Nephron progenitor cell (in vitro differentiated cells): ENCODE data around the gene PSMA6.

Source experiments
- DNase-seq: peaks from one replicate; pipeline ENCODE4 v3.0.0; 2021
- H3K27ac Mint-ChIP-seq: 2 replicates; pipeline ENCODE4 v1.8.0; 2021; ENCODE audit warnings: mild to moderate bottlenecking, moderate library complexity, mixed read lengths
- H3K27me3 Mint-ChIP-seq: 2 replicates; pipeline ENCODE4 v1.8.0; 2021; ENCODE audit warnings: mild to moderate bottlenecking, low read depth, mixed read lengths; ENCODE audit not compliant: poor library complexity
- H3K36me3 Mint-ChIP-seq: 2 replicates; pipeline ENCODE4 v1.8.0; 2021; ENCODE audit warnings: low read depth, mixed read lengths
- H3K4me1 Mint-ChIP-seq: 2 replicates; pipeline ENCODE4 v1.8.0; 2021; ENCODE audit warnings: mixed read lengths
- H3K4me3 Mint-ChIP-seq: 2 replicates; pipeline ENCODE4 v1.8.0; 2021; ENCODE audit warnings: mild to moderate bottlenecking, moderate library complexity, mixed read lengths
- H3K9me3 Mint-ChIP-seq: 2 replicates; pipeline ENCODE4 v1.8.0; 2021; ENCODE audit warnings: mild to moderate bottlenecking, moderate library complexity, mixed read lengths
- TF ChIP-seq, protein P1 (sequence below): fragments of 200-600 bp; sonication (generic); IDR thresholded peaks from 2 replicates; pipeline ENCODE4 v1.5.0; 2021; ENCODE audit warnings: antibody characterized with exemption

Gene PSMA6

GRCh38 chr14:35336494-35337268 lies 44.5 kb downstream of the PSMA6 start:
- DNase-seq = peak; percentile 57
- H3K27me3 Mint-ChIP-seq = peaks cover 4% of the 10 kb centered on the region

GRCh38 chr14:35337269-35338255 lies 45.4 kb downstream of the PSMA6 start:
- TF ChIP-seq, protein P1, sequence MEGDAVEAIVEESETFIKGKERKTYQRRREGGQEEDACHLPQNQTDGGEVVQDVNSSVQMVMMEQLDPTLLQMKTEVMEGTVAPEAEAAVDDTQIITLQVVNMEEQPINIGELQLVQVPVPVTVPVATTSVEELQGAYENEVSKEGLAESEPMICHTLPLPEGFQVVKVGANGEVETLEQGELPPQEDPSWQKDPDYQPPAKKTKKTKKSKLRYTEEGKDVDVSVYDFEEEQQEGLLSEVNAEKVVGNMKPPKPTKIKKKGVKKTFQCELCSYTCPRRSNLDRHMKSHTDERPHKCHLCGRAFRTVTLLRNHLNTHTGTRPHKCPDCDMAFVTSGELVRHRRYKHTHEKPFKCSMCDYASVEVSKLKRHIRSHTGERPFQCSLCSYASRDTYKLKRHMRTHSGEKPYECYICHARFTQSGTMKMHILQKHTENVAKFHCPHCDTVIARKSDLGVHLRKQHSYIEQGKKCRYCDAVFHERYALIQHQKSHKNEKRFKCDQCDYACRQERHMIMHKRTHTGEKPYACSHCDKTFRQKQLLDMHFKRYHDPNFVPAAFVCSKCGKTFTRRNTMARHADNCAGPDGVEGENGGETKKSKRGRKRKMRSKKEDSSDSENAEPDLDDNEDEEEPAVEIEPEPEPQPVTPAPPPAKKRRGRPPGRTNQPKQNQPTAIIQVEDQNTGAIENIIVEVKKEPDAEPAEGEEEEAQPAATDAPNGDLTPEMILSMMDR = no peak
- no peak for DNase-seq
- peaks cover 50% of the 10 kb centered on the region for H3K4me1 Mint-ChIP-seq
- H3K4me3 Mint-ChIP-seq = peak overlapping the region; percentile 38
- H3K9me3 Mint-ChIP-seq = no peaks in the 10 kb centered on the region
- peaks cover 4% of the 10 kb centered on the region for H3K27me3 Mint-ChIP-seq
- peak overlapping the region; percentile 98 for H3K27ac Mint-ChIP-seq
- no peaks in the 10 kb centered on the region for H3K36me3 Mint-ChIP-seq

More at GRCh38 chr14:35336494-35337268, 44.5 kb downstream of the PSMA6 start:
- Mint-ChIP-seq H3K4me1 (peaks cover 51% of the 10 kb centered on the region), H3K9me3 (no peaks in the 10 kb centered on the region), H3K4me3 (peak overlapping the region; percentile 38), H3K27ac (peak overlapping the region; percentile 98), H3K36me3 (no peaks in the 10 kb centered on the region)
- TF ChIP-seq, protein P1 = no peak

DNA sequence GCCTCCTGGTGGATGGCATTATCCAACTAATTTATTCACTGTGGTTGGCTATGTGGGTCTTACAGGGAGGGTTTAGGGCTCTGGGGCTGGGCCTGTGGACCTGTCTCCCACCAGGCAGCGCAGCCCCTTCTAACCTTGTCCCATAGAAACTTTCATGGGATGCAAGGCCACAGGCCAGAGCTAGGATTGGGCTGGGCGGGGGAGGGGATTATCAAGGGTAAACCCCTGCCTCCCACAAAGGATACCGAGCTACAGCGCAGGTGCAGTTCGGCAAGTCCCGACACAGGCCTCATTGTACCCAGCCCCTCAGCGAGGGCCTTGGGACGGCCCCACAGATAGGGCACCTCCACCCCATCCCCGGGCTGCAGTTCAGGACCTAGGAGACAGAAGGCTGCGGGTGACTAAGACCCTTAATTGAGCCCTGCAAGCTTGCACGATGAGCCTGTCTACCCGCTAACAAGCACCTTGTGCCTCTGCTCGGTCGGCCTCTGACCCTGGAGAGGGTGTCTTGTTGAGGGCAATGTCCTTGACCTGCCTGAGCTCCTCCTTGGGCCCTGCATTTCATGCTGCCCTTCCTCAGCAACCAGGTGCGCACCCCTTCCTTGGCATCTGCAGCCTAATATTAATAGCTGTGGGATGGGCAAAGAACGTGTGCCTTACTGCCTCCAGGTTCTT lies 46.7 kb downstream of the PSMA6 start:
- Mint-ChIP-seq H3K36me3 (no peaks in the 10 kb centered on the region), H3K27ac (no peak overlapping the region), H3K9me3 (no peaks in the 10 kb centered on the region), H3K27me3 (peaks cover 4% of the 10 kb centered on the region), H3K4me1 (peaks cover 44% of the 10 kb centered on the region), H3K4me3 (no peak overlapping the region)
- no peak for DNase-seq
- TF ChIP-seq, protein P1 = no peak

- Mint-ChIP-seq H3K27me3 (peaks cover 4% of the 10 kb centered on the region), H3K4me1 (peaks cover 52% of the 10 kb centered on the region), H3K9me3 (no peaks in the 10 kb centered on the region), H3K27ac (no peak overlapping the region), H3K36me3 (no peaks in the 10 kb centered on the region), H3K4me3 (no peak overlapping the region)
- DNase-seq = no peak
- TF ChIP-seq, protein P1 = no peak
Measured at GRCh38 chr14:35339761-35340406, 47.7 kb downstream of the PSMA6 start.

DNA sequence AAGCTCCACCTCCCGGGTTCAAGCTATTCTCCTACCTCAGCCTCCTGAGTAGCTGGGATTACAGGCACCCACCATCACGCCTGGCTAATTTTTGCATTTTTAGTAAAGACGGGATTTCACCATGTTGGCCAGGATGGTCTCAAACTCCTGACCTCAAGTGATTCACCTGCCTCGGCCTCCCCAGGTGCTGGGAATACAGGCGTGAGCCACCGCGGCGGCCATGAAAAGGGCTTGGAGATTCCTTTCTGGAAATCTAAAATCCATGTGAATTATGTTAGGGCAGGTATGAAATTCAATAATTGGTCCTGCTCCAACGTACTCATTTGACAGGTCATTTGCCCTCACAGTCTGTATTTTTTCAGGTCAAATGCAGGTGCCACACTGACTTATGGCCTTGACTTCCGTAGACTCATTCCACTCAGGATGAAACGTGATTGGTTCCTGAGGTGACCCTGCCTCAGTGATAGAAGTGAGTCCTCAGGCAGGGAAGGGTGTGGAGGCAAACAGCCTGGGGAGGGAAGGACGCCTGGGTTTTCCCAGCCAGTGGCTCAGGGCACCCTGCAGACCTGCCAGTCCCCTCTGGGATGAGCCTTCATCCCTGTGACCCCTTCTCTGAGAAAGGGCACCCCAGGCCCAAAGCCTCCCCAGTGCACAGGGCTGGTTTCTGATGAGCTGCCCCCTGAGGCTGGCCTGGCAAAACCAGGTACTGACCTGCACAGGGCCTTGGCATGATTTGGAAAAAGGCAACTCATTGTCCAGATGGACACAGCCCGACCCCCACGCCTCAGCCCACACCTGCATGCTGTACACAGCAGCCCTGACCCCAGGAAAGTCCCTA lies 48.7 kb downstream of the PSMA6 start:
- TF ChIP-seq, protein P1 = no peak
- peaks cover 47% of the 10 kb centered on the region for H3K4me1 Mint-ChIP-seq
- DNase-seq = no peak
- no peaks in the 10 kb centered on the region for H3K9me3 Mint-ChIP-seq
- H3K27me3 Mint-ChIP-seq = peaks cover 4% of the 10 kb centered on the region
- H3K27ac Mint-ChIP-seq = no peak overlapping the region
- no peak overlapping the region for H3K4me3 Mint-ChIP-seq
- H3K36me3 Mint-ChIP-seq = no peaks in the 10 kb centered on the region
